ENCODE results near the gene MCL1. TPM values are rescaled to one million over a fixed set of nuclear protein-coding genes. Genes with fewer than 3 reads are reported as not detected.
"Not testable (repeated sequence)": the region's sequence is repeated elsewhere in the genome, so short reads cannot be mapped to it uniquely, and the experiment has no call there.

MCL1 gene
- 256 TPM for total RNA-seq

DNA sequence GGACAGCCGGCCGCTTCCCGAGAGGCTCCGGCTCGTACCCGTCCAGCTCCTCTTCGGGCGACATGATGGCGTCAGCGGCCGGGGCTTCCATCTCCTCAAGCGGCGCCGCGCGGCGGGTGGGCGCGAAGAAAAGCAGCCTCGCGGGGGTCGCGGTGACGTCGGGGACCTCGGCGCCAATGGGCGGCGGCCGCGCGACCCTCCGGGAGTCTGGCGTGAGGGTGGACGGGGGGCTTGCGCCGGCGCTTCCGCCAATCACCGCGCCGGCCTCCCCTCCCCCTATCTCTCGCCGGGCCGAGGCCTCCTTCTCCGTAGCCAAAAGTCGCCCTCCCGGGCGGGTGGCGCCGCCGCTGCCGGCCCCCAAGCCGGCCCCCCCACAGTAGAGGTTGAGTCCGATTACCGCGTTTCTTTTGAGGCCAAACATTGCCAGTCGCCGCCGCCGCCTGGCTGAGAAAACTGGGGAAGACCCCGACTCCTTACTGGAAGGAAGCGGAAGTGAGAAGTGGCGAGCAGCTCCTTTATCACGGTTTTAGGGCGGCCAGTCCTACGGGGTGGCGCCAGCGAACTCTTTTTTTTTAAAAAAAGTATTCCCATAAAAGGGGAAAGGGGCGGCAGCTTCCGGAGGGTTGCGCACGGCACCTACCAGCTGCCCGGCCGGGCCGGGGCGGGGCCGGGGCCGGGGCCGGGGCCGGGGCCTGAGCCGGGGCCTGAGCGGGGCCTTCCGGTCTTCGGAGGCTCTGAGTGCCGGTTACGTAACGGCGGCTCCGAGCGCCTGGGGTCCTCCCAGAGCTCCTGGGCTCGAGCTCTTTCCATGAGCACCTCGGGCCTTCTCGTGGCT, at the start of gene MCL1:
Gene MCL1, minus strand, starts transcription at position 501 of the 835 bp plus-strand sequence. Its CDS starts 80 bp downstream, at position 421.
- peak; percentile 98 for DNase-seq

DNA sequence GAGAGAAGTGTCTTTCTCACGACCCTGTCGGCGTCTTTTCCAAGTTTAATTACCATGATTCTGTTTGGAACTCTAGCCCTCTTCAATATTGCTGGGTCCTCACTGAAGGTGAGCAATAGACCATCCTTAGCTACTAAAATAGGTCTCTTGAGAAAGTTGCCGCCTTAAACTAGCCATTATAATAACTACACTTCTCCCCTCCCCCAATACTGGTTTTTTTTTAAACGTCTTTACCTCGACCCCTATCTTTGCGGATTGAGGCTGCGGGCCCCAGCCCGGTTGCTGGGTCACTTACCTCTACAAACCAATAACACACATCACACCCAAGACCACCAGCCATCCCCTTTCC, 49.3 kb upstream of the MCL1 start:
- DNase-seq, result no peak

DNA sequence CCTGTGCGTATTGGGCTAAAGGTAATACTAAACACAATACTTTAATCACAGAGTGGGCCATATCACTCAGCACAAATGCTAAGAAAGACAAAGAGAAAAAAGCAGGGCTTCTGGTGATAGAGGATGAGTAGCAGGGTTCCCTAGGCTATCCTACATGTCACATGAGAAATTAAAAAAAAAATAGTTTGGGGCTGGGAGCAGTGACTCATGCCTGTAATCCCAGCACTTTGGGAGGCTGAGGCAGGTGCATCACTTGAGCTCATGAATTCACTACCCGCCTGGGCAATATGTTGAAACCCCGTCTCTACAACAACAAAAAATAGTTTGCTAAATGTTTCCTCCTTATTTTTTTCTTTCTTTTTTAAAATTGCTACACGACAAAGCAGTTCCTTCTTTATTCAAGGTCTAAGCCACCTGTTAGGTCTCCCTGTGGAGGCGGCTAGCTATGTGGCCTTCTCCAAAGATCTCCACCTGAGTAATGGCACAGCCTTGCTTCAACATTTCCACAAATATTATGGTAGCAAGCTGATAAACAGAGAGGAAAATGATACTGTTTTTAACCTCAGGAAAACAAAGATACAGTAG, 48.5 kb upstream of the MCL1 start:
- no peak for DNase-seq

- no peak for DNase-seq
Measured at GRCh38 chr1:150626150-150626549, 46.7 kb upstream of the MCL1 start.

- not testable (repeated sequence) for DNase-seq
Measured at GRCh38 chr1:150624546-150624945, 45.1 kb upstream of the MCL1 start.

GRCh38 chr1:150624134-150624533, 44.7 kb upstream of the MCL1 start:
- DNase-seq, result not testable (repeated sequence)

- DNase-seq, result no peak
Measured at GRCh38 chr1:150622303-150622975, 43.0 kb upstream of the MCL1 start.

DNA sequence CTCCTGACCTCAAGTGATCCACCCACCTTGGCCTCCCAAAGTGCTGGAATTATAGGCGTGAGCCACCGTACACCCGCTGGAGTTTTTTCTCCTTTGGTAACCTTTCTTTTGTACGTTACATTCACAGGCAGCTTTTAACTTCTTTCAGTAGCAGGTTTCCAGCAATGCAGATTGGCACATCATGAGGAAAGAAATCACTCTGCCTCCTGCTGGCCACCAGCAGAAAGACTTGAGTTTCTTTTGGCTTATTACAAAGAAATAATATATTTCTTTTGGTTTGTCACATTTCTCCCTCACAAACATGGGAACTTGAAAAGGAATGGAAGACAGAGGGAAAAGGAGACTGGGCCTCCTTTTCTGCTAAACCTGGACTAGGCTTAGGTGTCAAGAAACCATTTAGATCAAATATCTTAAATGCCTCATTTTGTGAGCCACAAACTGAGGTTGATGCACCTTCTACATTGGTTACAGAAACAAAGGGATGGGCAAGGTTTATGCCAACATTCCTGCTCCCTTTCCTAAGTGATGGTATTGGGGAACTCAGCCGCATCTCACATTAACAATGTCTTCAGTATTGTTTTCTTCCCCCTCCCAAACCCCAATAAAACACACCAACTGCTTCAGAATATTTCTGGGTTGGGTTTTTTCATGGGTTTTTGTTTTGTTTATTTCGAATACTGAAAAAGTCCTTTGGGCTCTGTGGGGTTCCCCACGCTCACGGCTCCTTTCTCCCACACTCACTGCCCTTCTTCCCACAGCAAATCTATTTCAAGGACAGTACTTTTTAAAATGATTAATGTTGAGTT, 42.3 kb upstream of the MCL1 start:
- peak; percentile 70 for DNase-seq

DNA sequence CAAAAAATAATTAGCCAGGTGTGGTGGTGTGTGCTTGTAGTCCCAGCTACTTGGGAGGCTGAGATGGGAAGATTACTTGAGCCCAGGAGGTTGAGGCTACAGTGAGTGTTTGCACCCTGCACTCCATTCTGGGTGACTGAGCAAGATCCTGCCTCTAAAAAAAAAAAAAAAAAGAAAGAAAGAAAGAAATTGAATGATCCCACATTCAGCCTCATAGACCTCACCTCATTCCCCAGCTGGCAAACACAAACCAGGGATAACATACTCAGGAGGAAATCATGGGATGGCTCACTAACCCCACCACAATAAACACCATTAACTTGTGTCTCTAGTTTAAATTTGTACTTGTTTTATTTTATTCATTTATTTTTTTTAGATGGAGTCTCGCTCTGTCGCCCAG, 41.5 kb upstream of the MCL1 start:
- DNase-seq, result no peak

DNA sequence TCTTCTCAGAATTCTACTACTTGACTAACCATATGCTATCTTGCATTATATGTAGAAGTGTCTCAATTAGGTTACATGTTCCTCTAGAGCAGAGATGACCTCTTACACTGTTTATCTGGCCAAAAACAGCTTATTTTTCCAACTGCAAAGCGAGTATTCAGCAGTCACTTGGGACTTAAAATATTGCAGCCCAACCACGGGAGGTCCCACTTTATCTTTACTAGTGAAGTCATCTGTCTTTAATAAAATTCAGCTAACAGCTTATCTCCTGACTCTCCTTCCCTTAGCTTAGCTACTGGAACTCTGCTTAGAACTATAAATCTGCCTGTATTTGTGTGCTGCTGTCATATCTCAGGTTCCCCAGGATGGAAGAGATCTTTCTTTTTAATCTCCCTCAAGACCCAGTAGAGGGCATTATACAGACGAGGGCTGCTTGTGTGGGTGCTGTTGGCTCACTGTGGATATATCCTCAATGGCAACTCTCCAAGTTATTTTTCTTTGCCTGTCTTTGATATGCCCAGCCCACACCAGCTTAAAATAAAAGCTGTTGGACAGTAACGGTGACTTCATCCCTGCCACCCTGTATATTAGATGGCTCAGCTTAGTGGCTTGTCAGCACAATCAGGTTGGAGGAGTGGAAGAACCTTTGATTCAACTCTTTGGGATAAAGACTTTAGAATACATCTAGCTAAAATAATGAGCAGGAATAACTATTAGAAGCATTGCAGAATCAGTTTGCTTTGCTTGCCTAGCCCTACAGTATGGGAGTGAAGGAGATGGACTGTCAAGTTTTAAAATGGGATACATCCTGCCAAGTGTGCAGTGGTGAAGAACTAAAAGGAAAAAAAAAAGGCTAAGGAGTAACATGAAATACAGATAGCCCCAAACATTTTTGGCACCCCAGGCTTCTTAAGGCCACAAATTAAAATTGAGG, 40.4 kb upstream of the MCL1 start:
- DNase-seq, result peak; percentile 62

DNA sequence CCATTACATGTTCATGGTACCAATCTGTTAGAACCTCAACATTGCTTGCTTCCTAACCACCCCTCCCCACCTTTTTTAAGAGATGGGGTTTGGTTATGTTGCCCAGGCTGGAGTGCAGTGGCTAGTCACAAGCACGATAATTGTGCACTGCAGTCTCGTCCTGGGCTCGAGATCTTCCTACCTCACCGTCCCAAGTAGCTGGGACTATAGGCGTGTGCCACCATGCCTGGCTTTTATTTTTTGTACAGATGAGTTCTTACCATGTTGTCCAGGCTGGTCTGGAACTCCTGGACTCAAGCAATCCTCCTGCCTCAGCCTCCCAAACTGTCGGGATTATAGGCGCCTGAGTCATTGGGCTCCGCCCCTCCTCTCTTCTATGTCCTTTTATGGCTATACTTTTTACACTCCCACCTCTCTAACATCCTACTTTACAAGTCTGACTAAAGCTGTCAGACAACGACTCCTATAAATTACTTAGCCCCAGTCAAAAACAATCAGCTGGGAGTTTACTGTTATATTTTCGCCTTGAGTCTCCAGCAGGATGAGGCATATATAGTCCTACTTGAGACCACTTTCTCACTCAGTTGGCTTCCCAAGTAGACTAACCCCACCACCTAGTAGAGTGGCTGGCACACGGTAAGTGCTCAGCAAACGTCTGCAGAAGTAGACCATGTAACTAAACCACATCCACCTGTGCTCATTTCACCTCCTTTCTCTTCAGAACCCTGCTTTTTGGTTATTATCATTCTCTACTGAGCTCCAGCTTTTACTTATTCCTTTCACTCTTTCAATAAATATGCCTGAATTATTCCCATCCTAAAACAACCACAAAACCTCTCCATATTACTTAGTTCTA, 36.2 kb upstream of the MCL1 start:
- no peak for DNase-seq

DNA sequence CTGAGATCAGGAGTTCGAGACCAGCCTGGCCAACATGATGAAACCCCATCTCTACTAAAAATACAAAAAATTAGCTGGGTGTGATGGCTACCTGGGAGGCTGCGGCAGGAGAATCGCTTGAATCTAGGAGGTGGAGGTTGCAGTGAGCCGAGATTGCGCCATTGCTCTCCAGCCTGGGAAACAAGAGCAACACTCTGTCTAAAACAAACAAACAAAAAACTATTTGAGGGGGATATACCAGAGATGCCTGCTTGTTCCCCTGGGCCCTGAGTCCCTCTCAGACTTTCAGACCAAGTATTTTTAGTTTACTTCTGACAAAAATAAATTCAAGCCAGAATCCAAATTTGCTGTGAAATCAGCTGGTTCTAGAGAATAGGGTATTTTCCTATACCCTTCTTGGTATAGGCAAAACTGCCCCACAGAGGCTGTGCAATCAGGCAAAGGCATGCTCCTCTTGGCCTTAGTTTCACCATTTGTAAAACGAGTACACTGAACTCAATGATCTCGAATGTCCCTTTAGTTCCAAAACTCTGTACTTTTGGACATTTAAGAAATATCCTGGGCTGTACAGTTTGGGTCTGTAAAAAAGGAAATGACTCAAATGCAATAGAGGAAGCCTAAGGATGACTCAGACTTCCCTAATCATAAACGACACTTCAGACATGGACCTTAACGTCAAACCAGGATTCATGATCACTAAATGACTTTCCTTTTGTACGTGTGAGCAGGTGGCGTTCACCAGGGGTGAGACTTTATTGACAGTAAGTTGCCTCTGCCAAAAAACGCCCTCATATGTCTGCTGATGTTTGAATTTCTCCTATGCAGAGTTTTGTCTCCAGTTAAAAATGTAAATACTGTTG, 33.9 kb upstream of the MCL1 start:
- peak; percentile 52 for DNase-seq

DNA sequence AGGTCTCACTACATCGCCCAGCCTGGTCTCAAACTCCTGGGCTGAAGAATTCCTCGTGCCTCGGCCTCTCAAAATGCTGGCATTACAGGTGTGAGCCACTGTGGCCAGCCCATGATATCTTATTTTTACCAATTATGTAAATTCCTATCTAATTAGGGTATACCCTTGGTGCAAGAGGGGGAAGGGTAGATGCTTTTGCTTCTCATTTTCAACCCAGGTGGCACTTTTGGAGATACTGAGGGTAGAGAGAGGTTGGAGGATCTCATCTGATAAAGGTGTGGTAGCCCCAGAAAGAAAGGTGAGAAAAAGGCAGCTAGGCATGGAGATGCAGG, 32.6 kb upstream of the MCL1 start:
- no peak for DNase-seq

DNA sequence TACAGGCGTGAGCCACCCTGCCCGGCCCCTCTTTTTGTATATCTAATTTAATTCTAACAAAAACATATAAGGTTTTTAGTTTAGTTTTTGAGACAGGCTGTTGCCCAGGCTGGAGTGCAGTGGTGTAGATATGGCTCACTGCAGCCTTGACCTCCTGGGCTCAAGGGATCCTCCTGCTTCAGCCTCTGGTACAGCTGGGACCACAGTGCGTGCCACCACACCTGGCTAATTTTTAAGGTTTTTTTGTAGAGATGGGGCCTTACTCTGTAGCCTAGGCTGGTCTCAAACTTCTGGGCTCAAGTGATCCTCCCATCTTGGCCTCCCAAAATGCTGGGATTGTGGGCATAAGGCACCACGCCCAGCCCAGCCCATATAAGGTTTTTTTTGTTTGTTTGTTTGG, 31.2 kb upstream of the MCL1 start:
- no peak for DNase-seq

GRCh38 chr1:150609732-150610131, 30.3 kb upstream of the MCL1 start:
- peak; percentile 22 for DNase-seq

- DNase-seq, result no peak
Measured at GRCh38 chr1:150606463-150607142, 27.2 kb upstream of the MCL1 start.

- DNase-seq, result not testable (repeated sequence)
Measured at GRCh38 chr1:150605451-150605731, 26.0 kb upstream of the MCL1 start.

- DNase-seq, result no peak
Measured at GRCh38 chr1:150604226-150604588, 24.8 kb upstream of the MCL1 start.

DNA sequence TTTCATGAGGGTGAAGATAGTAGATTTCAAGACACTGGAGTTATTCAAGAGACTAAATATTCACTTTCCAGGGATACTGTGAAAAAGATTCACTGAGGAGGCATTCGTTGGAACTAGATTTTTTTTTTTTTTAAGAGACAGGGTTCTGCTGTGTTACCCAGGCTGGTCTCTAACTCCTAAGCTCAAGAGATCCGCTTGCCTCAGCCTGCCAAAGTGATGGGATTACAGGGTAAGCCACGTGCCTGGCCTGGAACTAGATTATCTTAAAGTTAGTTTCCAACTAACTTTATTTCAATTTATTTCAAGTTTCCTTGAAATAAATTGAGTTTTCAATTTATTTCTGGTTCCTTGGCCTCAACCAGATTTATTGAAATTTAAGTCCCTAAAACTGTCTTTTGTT, 24.3 kb upstream of the MCL1 start:
- DNase-seq, result no peak
